ENCODE measurements around the gene ATP6V0D1.

DNA sequence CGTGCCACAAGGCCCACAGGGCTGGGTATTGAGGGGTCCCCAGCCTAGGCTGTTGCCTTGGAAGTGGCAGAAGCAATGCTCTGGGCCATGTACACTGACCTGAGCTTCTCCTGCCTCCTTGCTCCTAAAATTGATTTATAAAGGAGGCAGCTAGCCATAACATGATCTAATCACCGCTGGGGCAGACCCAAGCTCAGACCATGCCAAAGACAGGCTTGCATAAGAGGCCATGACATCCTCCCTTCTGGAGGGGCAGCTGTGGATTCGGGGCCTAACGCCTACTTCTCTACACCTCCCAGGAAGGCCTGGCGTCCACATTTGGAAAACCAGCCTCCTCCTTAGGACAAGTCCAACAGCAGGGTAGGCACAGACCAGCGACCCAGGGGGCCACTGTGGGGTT lies 37.7 kb downstream of the ATP6V0D1 start:
- no peak for TF ChIP-seq EZH2phosphoT487 (IDR thresholded peaks at IDR 0.05; ENCODE audit: borderline replicate concordance, low read length)
- no peak for TF ChIP-seq CTCF (conservative IDR thresholded peaks at IDR 0.05; ENCODE audit: low read depth, low read length)

All from PC-3 (cell line).